ENCODE data around the gene RC3H2. TPM values are rescaled to one million over a fixed set of nuclear protein-coding genes. Genes with fewer than 3 reads are reported as not detected.

The RC3H2 gene
- total RNA-seq, 1 experiment from 2014 or later, result 57.6 TPM

DNA sequence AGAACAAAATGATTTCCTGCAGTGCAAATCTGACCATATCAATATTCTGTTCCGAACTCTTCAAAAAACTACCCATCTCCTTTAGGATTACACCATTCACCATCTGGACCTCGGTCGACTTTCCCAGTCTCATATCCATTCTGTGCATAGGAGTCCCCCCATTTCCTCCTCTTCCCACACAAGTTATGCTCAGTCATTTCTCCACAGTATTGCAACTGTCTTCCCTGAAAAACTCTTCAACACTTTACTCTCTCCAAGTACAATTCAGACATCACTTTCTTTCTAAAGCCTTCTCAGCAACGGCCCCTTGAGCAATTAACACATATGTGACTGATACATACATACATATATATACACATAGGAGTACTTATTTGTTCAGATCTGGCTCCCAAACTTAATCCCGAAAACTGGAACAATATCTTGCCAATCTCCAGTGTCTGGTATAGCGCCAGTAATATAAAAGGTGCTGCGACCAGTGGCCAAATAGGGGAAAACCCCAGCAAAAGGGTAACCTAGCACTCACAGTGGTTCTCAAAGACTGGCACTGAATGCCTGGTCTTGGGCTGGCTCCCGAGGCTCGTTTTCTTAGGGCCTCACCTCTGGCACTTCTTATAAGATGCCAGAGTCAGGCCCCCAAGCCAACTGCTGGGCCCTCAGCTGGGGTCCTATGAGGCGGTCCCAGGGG is 25.5 kb upstream of the RC3H2 start:
- Histone ChIP-seq H3K36me3 (ENCODE audit: control insufficient read depth, insufficient read depth, low read length) (peaks cover 9% of the 10 kb centered on the region), H3K27ac (ENCODE audit: low read length) (peak overlapping the region; percentile 95), H3K4me1 (ENCODE audit: control insufficient read depth, insufficient read depth, low read length) (peaks cover 7% of the 10 kb centered on the region; the same call in 1 of the 2 replicates), H3K9me3 (ENCODE audit: control insufficient read depth, insufficient read depth, low read depth, low read length) (no peaks in the 10 kb centered on the region), H3K4me3 (ENCODE audit: low read depth in 2 of 2, low read length in 2 of 2) (peak overlapping the region; percentile 87 to 92), H3K27me3 (ENCODE audit: control insufficient read depth, insufficient read depth, low read length) (no peaks in the 10 kb centered on the region)
- BruUV-seq (replicated peaks), result no TSS peak
- CTCF ChIA-PET, result no interaction called here
- in situ Hi-C loops (cut with HindIII; ENCODE audit: low pct_unique_long_range_greater_than_20kb, low sequenced_read_pairs) (no loop called here), intact Hi-C loops (cut with micrococcal nuclease; ENCODE audit: unreplicated experiment) (no loop called here)
- POLR2A ChIA-PET, result no interaction called here
- TF ChIP-seq SIN3A (IDR thresholded peaks at IDR 0.05; ENCODE audit: borderline replicate concordance, insufficient read depth, low read depth, low read length) (no peak), TCF7L2 (IDR thresholded peaks at IDR 0.05; ENCODE audit: low read depth, low read length) (no peak), POLR2AphosphoS5 (IDR thresholded peaks at IDR 0.05; ENCODE audit: low read depth, low read length) (no peak)
- TF ChIP-seq, protein P1, sequence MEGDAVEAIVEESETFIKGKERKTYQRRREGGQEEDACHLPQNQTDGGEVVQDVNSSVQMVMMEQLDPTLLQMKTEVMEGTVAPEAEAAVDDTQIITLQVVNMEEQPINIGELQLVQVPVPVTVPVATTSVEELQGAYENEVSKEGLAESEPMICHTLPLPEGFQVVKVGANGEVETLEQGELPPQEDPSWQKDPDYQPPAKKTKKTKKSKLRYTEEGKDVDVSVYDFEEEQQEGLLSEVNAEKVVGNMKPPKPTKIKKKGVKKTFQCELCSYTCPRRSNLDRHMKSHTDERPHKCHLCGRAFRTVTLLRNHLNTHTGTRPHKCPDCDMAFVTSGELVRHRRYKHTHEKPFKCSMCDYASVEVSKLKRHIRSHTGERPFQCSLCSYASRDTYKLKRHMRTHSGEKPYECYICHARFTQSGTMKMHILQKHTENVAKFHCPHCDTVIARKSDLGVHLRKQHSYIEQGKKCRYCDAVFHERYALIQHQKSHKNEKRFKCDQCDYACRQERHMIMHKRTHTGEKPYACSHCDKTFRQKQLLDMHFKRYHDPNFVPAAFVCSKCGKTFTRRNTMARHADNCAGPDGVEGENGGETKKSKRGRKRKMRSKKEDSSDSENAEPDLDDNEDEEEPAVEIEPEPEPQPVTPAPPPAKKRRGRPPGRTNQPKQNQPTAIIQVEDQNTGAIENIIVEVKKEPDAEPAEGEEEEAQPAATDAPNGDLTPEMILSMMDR (IDR thresholded peaks at IDR 0.05), result no peak
- TF ChIP-seq, protein P2, sequence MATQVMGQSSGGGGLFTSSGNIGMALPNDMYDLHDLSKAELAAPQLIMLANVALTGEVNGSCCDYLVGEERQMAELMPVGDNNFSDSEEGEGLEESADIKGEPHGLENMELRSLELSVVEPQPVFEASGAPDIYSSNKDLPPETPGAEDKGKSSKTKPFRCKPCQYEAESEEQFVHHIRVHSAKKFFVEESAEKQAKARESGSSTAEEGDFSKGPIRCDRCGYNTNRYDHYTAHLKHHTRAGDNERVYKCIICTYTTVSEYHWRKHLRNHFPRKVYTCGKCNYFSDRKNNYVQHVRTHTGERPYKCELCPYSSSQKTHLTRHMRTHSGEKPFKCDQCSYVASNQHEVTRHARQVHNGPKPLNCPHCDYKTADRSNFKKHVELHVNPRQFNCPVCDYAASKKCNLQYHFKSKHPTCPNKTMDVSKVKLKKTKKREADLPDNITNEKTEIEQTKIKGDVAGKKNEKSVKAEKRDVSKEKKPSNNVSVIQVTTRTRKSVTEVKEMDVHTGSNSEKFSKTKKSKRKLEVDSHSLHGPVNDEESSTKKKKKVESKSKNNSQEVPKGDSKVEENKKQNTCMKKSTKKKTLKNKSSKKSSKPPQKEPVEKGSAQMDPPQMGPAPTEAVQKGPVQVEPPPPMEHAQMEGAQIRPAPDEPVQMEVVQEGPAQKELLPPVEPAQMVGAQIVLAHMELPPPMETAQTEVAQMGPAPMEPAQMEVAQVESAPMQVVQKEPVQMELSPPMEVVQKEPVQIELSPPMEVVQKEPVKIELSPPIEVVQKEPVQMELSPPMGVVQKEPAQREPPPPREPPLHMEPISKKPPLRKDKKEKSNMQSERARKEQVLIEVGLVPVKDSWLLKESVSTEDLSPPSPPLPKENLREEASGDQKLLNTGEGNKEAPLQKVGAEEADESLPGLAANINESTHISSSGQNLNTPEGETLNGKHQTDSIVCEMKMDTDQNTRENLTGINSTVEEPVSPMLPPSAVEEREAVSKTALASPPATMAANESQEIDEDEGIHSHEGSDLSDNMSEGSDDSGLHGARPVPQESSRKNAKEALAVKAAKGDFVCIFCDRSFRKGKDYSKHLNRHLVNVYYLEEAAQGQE (IDR thresholded peaks at IDR 0.05; ENCODE audit: insufficient read depth in 1 of 2, low read depth in 2 of 2, low read length in 1 of 2), result no peak
- DNase-seq (ENCODE audit: low read depth, low spot score) (no peak), ATAC-seq (no peak)

DNA sequence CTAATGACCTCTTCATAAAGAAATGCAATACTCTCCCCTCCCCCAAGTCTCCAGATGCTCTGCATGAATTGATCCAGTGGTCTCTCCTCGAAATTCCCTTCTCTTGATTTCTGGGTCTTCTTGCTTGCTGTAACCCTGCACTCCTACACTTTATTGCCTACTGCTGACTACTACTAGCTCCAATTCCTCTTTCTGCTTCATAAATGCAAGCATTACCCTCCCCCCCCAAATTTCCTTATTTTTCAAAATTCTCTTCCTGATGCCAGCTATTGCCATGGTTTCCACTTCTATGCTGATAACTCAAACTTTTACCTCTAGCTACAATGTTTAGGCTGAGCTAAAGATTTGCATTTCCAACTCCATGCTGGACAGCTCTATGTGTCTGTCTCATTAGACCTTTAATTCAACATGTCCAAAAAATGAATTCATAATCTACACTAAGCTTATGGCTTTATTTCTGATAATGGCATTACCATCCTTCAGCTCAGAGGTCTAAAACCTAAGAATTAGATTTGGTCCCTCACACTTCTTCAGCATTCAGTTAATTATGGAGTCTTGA is 24.7 kb upstream of the RC3H2 start:
- POLR2A ChIA-PET, result interaction anchor here (1.2 kb wide), 1 partner anchor 11 kb away, joined by 3 read pairs; no protein-coding TSS in a partner anchor
- CTCF ChIA-PET, result no interaction called here
- peak overlapping the region in 1 of 2 experiments; percentile 92; a peak in 3 of 4 replicates for H3K4me3 ChIP-seq (ENCODE audit: low read depth in 2 of 2, low read length in 2 of 2)

More for the DNA sequence above, 24.7 kb upstream of the RC3H2 start:
- Histone ChIP-seq H3K27ac (ENCODE audit: low read length) (peak overlapping the region; percentile 95; the same call in 1 of the 2 replicates), H3K27me3 (ENCODE audit: control insufficient read depth, insufficient read depth, low read length) (no peaks in the 10 kb centered on the region), H3K4me1 (ENCODE audit: control insufficient read depth, insufficient read depth, low read length) (peaks cover 7% of the 10 kb centered on the region; the same call in 1 of the 2 replicates), H3K9me3 (ENCODE audit: control insufficient read depth, insufficient read depth, low read depth, low read length) (no peaks in the 10 kb centered on the region), H3K36me3 (ENCODE audit: control insufficient read depth, insufficient read depth, low read length) (peaks cover 9% of the 10 kb centered on the region)
- DNase-seq (ENCODE audit: low read depth, low spot score), result no peak
- ATAC-seq, result no peak
- in situ Hi-C loops (cut with HindIII; ENCODE audit: low pct_unique_long_range_greater_than_20kb, low sequenced_read_pairs) (no loop called here), intact Hi-C loops (cut with micrococcal nuclease; ENCODE audit: unreplicated experiment) (no loop called here)
- TF ChIP-seq TCF7L2 (IDR thresholded peaks at IDR 0.05; ENCODE audit: low read depth, low read length) (no peak), SIN3A (IDR thresholded peaks at IDR 0.05; ENCODE audit: borderline replicate concordance, insufficient read depth, low read depth, low read length) (no peak), POLR2AphosphoS5 (IDR thresholded peaks at IDR 0.05; ENCODE audit: low read depth, low read length) (no peak)
- TF ChIP-seq, protein P2 (IDR thresholded peaks at IDR 0.05; ENCODE audit: insufficient read depth in 1 of 2, low read depth in 2 of 2, low read length in 1 of 2), result no peak
- TF ChIP-seq, protein P1 (IDR thresholded peaks at IDR 0.05), result no peak
- TSS peak; percentile 78 for BruUV-seq (replicated peaks)

Data from Panc1 (cell line).